Hepatic stellate cell (primary cell): Measurements from ENCODE around the gene RSPRY1.
A peak's percentile ranks its signal among the peaks of the same experiment; 100 is the strongest.
"Not testable (repeated sequence)": the region's sequence is repeated elsewhere in the genome, so short reads cannot be mapped to it uniquely, and the experiment has no call there.

Experiments
- DNase-seq: peaks from one replicate; pipeline ENCODE4 v3.0.0; 2011; ENCODE audit warnings: low spot score

The RSPRY1 gene

DNA sequence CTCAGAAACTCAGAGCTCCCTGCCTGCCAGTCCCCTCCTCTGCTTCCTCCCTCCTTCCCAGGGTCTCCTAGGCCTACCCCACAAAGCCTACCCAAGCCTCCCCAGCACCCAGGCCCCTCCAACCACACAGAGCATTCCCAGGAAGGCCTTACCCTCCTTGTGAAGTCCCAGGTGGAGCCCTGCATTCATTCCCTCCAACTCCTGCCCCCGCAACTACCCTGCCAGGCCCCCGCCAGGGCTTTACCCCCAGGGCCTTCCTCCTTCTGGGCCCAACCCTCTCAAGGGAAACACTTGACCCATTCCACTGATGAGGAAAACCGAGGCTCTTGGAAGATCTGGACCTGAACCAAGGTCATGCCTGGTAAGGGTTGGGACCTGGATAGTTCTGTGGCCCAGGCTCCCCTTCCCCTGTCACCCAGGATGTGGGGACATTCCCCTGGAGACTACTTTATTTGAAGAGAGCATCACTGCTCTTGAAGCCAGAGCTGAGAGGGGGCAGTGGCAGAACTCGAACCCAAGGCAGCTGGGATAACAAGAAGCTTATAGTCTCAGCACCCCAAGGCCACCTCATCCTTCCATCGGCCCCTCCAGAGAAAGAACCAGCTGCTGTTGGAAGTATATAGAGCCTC is 85.9 kb downstream of the RSPRY1 start:
- DNase-seq: no peak

DNA sequence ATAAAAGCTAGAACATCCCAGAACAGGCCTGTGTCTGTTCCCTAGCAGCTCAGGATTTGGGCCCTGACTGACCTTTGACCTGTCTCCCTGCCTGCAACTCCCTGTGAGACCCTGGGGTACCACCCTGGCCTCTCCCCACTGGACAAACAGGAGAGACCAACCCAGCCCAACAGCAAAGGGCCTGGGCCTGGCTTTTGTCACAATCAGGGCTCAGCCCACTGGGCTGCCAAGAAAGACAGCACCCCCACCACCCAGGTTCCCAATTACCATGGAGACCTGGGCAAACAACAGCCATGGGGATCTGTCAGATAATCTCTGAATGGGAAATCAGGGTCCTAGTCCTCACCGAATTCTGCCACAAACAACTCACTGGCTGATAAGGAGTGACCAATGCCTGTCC is 87.2 kb downstream of the RSPRY1 start:
- DNase-seq: no peak

DNA sequence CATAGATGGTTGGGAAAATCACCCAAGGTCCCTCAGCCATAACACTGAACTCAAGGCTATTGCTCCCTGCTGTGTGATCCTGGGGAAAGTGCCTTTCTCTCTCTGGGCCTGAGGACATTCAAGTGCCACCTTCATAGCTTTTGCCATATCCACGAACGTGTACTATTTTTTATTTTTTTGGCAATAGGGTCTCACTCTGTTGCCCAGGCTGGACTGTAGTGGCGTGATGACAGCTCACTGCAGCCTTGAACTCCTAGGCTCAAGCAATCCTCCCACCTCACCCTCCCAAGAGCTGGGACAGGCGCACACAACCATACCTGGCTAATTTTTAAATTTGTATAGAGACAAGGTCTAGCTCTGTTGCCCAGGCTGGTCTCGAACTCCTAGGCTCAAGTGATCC is 87.7 kb downstream of the RSPRY1 start:
- no peak for DNase-seq

DNA sequence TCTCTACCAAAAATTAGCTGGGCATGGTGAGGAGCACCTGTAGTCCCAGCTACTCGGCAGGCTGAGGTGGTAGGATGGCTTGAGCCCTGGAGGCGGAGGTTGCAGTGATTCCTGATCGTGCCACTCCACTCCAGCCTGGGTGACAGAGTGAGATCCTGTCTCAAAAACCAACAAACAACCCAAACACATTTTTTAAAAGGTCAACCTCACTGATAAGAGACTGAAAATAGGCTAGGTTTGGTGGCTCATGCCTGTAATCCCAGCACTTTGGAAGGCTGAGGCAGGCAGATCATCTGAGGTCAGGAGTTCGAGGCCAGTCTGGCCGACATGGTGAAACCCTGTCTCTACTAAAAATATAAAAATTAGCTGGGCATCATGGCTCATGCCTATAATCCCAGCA is 89.8 kb downstream of the RSPRY1 start:
- not testable (repeated sequence) for DNase-seq

DNA sequence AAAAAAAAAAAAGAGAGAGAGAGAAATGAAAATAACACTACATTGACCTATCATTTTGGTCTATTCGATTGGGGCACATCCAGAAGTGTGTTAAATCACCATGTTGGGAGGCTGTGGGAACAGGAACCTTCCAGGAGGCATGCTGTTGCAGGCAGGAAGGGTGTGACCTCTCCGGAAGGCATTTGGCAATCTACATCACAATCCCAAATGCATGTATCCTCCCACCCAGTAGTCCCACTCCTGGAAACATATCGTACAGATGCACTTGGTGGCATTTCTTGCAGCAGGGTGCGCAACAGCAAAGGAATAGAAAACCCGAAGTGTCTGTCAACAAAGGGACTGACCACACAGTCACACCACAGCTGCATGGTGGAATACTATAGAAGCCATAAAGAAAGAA is 90.5 kb downstream of the RSPRY1 start:
- no peak for DNase-seq

DNA sequence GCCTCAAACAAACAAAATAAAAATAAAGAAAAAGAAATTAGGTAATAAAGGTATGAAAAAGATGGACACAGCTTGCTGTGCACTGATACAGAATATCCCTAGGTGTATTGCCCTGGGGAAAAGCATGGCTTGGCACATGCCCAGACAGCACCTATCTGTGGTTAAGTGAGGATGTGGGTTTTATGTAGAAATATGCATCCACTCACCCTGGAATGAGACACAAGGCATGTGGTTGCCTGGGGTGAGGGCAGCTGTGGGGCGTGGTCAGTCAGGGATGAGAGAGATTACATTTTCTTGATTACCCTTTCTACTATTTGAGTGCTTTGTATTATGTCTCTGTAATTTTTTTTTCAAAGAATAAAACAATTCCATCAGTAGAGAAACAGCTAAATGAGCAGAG is 91.5 kb downstream of the RSPRY1 start:
- DNase-seq: peak; percentile 83

DNA sequence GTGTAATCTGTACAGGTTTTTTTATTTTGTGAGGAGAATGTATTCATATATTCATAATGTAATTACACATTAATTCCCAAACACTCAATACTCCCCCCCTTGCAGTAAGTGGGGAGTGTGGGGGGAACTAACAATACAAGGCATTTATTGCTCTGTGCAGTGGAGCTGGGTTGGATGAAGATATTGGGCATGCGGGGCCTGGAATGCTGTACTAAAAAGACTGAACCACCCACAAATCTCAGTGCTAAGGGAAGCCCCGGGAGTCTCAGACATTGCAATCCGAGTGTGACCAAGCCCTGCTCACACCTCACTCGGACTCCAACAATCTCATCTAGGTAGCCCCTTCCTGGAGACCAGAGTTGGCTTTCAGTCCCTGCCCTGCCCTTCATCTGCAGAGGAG is 92.4 kb downstream of the RSPRY1 start:
- no peak for DNase-seq

DNA sequence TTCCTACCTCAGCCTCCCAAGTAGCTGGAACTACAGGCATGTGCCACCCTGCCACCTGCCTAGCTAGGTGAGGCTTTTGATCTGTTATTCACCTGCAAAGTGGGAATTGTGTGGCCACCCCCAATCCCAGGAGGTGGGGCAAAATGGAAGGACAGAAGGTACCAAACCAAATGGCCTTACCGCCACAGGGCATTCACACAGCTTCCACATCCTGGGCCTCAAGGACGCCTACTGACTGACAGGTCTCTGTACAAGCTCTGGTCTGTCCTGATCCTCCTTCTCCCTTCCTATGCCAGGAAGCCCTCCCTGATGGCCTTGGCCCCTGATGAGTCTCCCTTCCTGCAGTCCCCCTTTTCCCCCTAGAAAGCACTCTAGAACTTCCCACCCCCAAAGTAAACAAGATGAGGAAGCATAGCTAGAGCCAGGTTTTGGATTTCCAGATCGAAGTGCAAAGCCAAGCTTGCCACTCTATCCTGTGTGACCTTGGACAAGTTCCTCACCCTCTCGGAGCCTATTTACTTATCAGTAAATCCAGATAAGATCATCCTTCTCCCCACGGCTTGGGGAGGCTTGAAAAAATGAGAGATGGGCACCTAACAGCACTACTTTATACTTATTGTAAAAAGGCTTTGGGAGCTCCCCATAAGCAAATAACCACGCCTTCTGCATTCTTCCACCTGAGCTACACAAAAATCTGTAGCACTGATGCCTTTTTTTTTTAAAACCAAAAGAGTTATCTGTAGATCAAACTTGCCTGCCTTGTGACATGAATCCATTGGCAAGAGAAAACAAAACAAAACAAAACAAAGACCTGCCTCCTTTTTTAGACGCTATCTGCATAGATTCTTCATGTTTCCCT is 93.9 kb downstream of the RSPRY1 start:
- DNase-seq: no peak

DNA sequence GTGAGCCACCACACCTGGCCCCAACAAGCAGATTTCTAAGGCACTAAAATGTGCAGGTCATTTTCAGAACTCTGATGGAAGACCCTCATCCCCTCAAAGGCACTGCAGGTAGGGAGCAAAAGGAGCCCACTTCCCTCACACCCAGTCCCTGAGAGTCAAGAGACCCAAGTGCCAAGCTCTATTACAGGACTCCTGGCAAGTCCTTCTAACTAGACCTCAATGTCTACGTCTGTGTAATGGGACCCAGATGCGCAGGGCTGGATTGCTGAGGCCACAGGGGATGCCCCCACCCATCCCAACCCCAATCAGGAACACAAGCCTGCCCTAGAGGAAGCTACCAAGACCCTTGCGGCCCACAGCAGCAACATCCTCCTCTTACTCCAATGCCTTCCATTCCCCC is 95.7 kb downstream of the RSPRY1 start:
- no peak for DNase-seq

DNA sequence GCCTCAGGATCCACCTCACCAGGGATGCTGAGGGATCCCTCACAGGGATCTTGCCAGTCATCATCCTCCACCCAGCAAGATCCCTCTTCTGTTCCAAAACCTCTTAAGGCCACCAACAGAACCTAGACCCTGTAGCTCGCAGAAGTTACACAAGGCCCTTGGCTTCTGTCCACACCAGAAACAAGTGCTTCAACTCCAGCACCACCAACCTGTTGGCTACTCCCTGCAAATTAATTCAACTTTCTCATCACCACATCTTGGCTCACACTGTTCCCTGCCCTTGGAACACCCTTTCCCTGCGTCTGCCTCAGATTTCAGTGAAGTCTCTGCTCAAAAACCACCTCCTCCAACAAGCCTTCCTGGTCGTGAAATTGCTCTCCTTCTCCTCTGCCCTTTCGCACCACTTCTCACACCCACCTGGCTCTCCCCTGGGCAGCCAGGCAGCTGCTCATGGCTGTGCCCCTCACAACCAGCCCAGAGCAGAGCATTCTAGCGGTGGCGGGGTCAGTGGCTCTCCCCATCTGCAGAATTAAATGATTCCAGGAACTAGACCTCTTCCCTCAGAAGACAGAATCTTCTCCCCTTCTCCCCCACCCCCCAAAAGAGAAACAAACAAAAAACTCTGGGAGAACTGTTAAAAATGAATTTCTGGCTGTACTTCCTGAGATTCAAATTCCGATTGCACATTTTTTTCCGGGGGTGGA is 96.5 kb downstream of the RSPRY1 start:
- DNase-seq: no peak

DNA sequence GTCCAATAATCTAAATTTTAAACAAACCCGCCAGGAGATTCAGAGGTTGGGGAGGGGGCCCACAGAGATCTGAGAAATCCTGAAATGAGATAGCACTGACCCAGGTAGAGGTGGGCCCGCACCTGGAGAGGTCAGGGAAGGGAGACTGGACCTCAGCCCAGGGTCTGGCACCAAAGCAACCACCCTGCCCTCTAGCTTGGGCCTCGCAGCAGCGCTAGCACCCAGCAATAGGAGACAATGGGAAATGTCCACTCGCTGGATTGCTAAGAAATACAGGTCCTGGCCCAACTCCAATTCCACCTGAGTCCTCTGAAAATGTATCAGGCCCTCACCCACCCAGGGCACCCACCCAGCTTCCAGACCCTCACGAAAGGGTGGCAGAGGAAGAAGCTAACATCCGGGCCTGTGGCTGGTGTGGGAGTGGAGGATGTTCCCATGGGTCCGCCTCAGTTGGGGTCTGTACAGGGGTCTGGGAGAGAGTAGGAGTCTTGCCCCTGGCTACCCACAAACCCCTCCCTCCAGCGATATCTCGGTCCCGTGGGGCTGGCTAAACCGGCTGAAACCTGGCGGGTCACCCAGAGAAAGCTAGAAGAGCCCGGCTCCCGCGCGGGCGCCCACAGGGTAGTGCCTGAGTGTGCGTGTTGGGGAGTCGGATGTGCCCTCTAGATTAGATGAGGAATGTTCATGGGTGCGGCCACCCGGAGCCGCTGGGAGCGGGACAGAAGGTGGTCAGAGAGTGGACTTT is 97.3 kb downstream of the RSPRY1 start:
- no peak for DNase-seq

DNA sequence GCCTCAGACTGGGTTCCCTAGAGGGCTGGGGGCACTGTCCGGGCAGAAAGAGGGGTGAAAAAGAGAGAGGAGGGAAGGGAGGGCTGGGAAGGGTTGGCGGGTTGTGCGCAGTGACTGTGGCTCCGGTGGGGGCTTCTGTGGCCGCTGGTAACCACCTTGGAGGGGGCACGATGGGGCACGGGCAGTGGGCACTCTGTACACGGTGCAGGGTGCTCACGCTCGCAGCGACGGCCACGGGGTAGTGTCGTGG is 97.8 kb downstream of the RSPRY1 start:
- no peak for DNase-seq

DNA sequence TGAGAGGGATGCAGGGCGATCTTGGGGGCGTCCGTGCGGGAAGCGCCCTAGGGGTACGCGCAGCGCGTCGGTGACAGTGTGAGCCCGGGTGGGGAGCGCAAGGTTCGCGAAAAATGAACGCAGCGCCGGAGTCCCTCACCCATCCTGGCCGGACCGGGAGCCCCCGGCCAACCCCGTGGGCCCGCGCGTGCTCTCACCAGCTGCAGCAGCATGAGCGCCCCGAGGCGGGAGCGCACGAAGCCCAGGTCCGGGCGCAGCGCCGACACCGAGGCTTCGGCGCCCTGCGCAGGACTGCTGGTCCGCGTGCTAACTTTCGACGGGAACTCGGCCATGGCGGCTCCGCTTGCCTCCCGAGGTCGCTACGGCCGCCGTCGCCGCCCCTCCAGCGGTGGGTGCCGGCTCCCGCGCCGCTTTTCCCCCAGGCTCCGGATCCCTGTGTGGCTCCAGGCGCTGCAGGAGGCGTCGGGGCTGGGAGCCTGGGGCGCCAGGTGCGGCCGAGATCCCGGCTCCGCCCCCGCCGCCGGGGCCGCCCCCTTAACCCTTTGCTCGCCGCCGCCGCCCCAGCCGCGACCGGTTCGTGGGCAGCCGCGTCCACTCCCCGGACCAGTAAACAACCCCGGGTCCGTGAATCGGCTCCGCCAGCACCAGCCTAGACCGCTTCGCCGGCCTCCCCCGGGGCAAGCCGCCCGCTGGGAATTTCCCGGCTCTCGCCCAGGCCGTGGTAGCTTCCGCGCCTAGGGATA is 98.3 kb downstream of the RSPRY1 start, which contains the start of gene PLLP:
PLLP (minus strand) TSS at position 464 of the 743 bp plus-strand sequence; CDS start at position 332, 132 bp downstream.
- DNase-seq: peak; percentile 58

DNA sequence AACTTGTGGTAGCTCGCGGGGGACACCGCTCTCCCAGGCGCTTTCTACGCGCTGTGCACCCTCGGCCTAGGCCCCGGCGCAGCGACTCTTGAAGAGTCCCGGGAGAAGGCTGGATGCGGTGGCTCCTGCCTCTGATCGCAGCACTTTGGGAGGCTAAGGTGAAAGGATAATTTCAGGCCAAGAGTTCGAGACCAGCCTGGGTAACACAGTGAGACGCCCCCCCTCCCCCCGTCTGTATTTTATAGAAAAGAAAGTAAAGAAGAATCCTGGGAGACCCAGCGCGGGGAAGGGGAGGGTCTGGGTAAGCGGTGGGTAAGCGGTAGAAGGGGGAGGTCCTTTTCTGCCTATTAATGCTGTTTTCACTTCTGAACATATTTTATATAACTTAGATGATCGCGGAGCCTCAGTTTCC is 98.8 kb downstream of the RSPRY1 start:
- DNase-seq: no peak

DNA sequence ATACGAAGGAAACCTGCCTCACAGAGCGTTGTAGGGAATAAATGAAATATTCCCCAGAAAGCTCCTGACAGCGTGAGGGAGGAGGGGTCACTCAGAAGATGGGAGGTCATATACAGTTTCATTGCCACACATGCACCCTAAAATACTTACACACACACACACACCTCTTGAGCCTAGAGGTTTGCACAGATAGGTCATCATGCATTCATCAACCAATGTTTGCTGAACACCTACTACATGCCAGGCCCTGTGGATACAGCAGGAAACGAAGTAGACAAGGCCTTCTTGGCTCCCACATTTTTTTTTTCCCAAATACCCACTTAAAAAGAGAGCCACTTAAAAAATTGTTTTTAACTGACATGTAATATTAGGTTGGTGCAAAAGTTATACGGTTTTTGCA is 99.2 kb downstream of the RSPRY1 start:
- no peak for DNase-seq

DNA sequence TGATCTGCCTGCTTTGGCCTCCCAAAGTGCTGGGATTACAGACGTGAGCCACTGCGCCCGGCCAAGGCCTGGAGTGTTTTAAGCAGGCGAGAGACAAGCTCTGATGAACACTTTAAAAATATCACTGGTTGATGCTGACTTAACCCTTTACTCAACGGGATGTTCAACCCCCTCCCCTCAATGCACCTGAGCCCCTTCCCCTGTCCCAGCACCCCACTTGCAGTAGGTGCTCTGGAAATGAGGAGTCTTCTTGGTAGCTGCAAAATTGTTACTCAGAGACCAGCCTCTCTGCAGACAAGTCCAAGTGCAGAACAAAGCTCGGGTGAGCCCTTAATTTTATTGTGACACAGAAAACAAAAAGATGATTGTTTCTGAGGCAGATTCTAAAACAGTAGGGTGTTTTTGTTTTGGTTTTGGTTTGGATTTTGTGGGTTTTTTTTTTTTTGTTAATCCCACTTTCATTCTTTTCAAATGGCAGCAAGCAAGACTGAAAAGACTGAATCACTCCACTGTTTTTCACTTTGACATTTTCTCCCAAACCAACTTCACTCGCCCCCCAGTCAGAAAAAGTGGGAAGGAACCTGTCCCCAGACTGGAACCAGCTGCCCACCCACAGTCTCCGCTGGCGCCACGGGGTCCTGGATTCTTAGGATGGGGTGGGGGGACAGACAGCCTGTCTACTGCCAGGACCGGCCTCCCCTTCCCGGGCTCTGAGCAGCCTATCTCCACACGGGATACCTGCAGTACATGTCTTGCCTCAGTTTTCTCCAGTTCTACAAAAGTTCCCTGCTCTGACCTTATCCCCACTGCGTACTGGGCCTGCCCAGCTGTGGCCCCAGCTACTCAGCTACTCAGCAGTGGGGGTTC is 103.5 kb downstream of the RSPRY1 start:
- DNase-seq: no peak
